NCI-H1092 treated with DMSO at 0.1 percent for 48 hours (cell line): ENCODE measurements around the gene CNTNAP2.
A peak's percentile ranks its signal among the peaks of the same experiment; 100 is the strongest.

Experiments used
- DNase-seq: peaks from one replicate; lab custom pipeline; 2025; lab: John Stamatoyannopoulos, UW

CNTNAP2 gene

DNA sequence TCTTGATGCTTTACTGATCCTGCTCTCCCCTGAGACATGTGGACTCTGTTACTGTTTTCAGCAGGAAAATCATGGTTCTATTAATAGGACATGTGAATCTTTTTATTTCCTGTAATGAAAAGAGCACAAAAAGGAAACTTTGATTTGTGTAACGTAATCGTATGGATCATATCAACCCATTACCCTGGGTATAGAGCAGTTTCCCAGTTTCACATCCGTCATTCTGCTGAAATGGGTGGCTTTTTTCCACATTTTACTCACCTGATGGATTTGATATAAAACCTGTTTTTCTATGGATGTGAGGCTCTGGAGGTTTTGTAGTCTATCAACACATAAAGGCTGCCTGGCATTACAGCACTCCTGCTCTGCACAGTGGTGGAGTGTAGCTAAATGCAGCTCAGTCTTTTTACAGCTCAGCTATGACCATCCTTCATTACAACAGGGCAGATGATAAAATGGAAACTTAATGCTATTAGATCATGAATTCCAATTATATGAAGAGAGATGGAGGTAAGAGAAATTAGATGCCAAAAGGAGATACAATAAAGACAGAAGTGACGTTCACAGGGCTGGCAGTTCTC is 1987.6 kb downstream of the CNTNAP2 start:
- no peak for DNase-seq

DNA sequence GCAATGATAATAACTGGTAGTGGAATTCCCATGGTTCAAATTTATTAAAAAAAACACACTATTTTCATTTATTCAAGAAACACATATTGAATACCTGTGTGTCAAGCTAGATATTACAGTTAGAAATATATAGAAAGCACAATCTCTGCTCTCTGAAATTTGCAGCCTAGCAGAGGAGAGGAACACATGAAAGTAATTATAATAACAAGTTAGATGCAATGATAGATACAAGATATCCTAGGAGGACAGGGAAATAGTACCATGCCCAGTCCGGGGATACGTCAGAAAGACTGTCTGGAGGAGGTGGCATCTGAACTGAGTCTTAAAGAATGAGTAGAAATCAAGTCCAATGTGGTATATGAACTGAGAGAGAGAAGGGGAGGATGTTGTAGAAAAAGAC is 1988.3 kb downstream of the CNTNAP2 start:
- no peak for DNase-seq

DNA sequence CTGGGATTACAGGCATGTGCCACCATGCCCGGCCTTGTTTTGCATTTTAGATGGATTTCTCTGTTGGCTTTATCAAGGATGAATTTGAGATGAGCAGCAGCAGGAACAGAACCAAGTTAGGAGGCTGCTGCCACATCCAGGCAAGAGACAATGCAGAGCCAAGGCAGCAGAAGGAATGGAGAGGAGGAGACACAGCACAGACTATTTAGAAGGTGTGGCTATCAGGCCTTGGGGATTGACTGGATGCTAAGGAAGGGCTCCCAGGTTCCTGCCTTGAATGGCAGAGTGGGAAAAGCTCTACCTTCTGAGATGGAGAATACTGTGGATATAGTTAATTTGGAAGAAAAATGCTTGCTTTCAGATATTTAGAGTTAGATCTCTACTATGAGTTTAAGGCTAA is 1989.3 kb downstream of the CNTNAP2 start:
- DNase-seq: no peak

DNA sequence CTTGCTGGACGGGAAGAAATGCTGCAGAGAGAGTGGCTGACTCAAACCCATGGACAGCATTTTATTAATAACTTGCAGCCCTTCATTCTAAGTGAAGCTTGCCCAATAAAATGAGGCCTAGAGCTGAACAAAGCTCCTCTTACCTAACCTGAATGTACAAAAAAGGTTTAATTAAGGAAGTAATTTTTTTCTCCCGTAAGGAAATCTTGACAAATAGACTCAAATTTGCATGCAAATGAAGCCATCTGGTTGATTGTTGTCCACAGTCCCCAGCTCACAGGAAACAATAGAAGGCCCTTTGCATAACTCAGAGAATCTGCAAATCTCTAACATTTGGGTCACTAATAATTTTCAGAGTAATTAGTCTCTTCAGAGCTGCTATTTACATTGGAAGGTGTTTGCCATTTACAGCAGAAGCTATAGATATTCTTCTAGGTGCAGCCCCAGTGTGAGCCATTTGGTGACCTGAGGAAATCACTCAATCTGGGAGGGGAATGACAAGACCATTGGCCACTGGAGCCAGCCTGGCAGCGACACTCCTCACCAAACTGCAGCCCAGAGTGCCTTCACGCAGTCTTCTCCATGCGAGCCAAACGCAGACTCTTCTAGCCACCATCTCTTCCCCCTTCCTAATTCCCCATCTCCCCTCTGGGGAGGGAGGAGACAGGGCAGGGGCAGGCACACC is 1991.0 kb downstream of the CNTNAP2 start:
- DNase-seq: no peak

DNA sequence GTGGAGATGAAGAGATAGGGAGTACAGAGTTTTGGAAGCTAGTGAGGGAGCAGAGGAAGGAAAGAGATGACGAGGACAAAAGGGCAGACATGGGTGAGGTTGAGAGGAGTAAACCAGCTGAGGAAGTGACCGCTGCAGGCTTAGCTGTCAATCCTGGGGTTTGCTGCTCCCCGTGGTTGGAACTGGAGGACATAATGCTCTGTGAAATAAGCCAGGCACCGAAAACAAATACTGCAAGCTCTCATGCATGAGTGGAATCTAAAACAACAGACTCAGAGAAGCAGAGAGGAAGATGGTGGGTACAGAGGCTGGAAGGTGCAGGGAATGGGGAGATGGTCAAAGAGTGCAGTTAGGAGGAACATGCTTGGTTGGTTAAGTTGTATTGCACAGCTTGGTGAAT is 1991.8 kb downstream of the CNTNAP2 start:
- no peak for DNase-seq

DNA sequence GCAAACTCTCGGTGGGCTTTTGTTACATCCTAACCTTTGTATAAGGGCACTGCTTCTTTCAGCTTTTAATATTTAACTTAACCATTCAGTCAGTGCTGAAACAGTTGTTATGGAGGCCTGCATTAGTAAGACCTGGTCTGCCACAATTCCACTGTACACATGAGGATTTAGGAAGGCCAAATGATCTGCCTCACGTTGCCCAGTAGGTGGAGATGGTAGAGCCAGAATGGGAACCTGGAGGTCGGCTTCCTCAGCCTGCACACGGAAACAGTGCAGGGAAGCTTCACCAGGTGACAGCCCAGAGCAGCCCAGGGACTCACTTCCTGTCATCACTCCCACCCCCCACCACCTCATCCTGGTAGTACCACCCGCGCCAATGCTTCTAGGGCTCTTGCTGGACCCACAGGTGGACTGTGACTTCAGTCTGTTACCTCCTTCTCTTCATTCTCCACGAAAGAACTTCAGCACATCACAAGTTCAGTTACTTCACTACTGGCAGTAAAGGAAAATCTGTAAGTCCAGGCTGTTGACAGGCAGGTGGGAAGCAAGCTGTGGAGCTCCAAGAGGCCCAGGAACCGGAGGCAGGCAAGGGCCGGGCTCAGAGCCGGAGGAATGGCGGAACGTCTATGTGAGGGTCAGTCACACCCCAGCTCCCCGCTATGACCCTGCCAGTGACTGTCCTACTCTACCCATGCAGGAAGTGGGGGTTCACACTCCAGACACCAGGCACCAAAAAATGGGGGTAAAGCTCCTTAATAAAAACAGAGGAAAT is 1993.7 kb downstream of the CNTNAP2 start:
- DNase-seq: peak; percentile 31

DNA sequence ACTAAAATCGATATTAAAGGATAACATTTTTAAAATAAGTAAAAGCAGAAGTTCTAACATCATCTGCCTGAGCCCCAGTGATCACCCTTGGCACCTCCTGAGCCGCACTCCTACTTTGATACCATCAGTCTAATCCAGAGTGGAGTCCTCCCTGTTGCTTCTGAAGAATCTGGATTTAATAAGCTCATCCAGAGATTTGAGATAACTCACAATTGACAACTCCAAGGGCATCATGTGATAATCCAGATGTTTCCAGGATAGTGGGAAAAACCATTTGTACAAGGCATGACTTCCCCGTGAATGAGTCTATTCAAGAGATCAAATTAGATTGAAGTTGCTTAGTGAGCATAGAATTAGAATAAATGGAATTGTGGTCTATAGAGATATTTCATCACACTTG is 1998.2 kb downstream of the CNTNAP2 start:
- no peak for DNase-seq

DNA sequence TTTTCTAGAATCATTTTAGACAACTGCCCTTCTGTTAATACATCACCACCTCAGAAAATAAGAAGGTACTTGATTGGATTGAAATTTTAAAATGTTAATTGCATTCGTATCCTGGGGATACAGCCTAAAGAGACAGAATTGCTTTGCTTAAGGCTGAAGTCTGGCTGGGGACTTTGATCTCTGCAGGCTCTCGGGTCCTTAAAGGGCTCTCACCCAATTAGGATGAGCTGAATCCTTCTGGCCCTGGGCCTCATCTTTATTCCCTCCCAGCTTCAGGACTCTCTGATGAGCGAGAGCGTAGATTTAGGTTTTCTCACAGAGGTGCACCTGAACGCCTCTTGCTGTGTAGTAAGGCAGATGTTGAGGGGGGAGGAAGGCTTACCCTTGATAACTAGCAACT is 1998.7 kb downstream of the CNTNAP2 start:
- no peak for DNase-seq

DNA sequence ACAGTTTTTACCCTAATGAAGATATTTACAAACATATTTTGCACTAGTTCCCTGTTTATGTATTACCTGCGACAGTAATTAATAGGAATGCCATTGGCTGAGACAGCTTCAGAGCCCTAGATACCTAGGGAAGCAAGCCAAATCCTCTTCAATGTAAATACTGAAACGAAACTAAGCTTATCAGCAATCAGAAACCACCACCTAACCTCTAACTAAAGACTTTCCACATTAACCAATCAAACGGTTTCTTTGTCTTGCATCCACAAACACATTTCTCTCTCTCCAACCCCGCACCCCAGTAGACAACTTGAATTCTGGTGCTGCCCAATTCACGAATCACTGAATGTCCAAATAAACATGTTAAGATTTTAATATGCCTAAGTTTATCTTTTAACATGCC is 1999.6 kb downstream of the CNTNAP2 start:
- peak; percentile 47 for DNase-seq

DNA sequence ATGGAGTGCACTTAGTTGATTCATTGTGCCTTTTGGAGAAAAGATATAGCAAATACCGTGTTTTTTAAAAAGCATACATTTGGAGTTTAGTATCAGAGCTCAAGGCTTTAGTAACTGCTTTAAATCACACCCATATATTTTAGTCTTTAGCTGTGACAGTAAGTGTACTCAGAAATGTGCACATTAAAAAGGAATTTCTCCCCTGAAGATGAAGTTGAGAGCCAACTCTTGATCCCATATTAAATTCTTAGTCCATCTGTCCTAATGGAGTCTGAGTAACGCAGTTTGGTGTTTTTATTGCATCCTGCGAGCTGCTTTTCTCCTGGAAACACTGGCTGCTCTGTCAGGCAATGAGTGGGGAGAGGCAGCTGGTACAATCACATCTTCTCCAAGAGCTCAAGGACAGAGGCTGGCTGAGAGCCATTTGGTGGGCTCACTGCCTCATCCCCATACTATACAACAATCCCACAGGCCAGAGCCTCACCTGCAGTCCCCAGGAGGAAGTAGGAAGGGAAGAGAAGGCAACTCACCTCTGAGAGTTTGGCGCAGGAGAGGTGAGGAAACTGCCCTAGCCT is 2000.3 kb downstream of the CNTNAP2 start:
- DNase-seq: peak; percentile 81

DNA sequence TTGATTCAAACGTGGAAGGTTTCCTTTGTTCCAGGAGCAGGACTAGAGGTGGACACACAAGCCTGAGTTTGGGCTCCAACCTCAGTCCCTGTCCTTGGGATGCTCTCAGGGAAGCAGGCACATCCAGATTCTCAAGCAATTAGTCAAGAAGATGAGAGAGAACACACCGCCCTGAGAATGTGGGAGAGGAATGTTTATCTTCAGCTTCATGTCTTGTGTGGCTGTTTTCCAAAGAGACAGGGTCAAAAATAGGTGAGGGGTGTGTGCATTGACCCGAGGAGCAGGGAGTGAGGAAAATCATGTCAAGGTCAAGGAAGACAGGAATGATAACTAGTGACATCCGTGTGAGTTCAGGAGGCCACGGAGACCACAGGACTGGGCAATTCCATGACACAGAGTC is 2001.8 kb downstream of the CNTNAP2 start:
- no peak for DNase-seq

DNA sequence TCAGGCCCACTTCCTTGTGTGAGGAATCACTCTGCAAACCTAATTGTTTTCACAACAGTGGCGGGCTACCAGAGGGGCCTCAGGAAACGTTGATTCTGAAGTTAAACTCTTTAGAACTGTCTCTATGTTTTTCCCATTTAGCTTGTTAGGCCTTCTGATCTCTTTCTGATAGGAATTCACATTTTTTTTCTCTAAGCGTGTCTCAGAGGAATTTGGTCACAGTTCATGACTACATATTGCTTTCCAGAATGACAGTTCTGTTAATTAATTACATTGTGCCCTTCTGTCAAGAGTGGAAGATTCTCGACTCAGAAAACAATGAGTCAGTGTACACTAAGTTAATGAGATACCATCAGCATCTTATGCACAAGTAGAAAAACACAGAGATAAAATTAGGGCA is 2004.8 kb downstream of the CNTNAP2 start:
- no peak for DNase-seq

DNA sequence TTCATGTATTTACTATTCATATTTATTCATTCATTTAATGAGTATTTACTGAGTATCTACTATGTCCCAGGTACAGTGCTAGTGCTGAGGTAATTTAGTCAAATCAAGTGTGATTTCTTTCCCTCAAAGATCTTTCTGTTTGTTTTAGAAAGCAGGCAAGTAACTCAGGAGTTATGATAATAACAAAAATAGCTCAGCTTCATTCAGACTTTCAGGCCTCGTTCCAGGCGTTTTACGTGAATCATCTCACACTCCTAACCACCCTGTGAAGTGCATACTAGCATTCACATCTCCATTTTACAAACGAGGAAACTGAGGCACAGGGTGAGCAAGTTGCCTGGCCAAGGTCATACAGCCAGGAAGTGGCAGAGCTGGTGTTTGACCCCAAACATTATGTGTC is 2005.2 kb downstream of the CNTNAP2 start:
- DNase-seq: no peak

DNA sequence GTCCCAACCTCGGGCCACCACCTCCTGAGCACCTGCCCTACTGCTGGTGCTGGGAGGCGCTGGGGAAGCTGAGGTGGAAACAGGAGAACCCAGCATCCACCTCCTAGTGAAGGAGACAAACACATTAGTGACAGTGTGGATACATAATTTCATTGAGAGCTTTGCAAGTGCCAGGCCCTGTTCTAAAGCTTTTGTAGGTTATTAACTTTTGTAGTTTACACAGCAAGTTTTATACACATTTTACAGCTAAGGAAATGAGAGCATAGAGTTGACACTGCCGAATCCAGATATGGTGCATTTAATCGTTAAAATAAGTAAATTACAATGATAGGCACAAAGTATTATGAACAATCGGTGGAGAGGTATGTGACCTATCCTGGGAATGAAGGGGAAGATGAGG is 2007.9 kb downstream of the CNTNAP2 start:
- DNase-seq: no peak

DNA sequence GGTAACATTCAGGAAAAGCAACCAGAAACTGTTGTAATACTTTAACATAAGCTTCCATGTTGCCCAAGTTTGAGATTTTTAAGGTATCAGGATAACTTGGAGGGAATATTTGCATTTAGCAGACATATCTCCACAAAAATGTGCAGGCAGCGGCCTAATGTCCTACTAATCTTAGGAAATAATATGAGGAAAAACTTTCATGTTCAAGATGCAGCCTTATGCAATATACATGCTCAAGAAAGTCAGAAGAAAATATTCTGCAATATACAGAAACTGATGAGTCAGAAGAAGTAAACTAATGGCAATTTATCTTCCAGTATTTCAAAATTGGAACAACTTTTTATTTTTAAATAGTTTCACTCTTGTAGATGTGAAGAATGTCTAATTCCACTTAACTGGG is 2010.8 kb downstream of the CNTNAP2 start:
- DNase-seq: no peak

DNA sequence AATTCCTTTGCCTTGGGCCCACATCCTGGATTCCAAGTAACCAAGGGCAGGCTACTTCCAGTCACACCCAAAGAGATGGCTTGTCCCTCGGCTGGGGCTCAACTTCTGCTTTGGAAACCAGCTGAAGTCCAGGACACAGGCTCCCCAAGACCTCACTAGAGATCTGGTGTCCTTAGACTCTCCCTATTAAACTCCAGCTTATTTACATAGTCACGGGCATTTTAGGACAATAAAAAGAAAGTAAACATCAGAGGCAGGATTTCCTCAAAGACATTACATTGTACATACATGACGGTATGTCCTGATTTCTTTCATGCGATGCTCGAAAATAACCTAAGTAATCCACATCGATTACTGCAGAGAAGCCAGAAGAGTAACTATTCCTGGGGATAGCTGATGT is 2012.4 kb downstream of the CNTNAP2 start:
- DNase-seq: no peak

DNA sequence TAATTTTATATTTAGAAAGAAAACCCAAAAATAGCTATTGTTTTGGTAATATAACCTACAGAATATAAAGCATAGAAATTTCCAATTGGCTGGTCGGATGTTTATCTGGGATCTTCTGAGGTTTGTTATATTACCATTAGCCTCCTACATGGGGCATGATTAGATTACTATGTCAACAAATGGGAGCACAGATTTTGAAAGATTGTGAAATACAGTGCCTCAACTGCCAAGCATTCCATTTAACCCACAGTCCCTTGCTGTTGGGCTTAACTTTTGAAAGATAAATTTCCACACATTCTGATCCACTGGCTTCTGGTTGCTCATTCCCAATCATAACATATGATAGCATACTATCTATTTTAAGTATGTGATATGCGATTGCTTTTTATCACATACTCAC is 2018.5 kb downstream of the CNTNAP2 start:
- no peak for DNase-seq

DNA sequence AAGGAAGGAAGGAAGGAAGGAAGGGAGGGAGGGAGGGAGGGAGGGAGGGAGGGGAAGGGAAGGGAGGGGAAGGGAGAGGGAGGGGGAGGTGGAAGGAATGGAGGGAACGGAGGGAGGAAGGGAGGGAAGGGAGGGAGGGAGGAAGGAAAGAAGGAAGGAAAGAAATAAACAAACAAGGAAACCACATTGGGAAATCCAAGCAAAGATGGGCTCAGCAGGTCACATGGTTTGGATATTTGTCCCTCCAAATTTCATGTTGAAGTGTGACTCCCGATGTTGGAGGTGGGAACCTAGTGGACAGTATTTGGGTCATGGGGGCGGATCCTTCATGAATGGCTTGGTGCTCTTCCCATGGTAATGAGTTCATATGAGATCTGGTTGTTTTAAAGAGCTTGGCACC is 2019.4 kb downstream of the CNTNAP2 start:
- DNase-seq: no peak

DNA sequence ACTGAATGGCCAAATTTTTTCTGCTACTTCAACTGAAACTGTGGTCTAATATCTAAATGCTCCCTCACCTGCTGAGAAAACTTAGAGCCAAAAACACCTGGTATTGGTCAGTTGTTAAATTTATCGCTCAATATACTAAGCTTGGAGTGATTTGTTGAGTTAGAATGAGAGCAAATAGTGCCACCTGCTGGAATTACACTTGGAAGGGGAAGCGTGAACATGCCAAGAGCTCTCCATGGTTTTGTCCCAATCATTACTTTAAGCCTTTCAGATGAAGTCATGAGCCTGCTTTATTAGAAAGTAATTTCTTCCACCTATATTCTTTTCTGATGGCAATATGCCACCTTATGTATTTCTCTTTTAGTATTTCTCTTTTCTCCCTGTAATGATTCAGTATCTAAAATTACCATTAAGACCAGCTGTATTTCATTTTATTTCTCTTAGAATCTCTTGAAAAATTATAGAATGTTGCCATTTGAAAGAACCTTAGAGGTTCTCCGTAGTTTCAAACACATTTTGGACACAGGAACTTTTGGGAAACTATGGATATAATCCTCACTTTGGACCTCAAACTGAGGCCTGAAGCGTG is 2026.2 kb downstream of the CNTNAP2 start:
- DNase-seq: peak; percentile 78

DNA sequence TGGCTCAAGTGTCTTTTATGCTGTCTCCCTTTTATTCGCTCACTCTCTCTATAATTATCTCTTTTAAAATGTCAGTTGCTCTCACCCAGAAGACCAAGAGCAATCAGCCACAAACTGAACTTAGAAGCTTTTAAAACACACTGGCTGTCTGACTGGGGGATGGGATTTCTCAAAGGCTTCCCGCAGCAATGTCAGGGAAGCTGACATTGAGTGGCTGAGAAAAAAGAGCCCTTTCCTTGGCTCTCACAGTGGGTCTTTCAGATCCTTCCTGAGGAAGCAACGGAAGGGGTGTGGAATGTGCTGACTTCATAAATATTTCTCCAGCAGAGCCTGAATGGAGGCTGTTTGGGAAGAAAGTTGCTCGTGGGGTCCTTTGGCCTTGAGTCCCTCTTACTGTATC is 2028.2 kb downstream of the CNTNAP2 start:
- no peak for DNase-seq

DNA sequence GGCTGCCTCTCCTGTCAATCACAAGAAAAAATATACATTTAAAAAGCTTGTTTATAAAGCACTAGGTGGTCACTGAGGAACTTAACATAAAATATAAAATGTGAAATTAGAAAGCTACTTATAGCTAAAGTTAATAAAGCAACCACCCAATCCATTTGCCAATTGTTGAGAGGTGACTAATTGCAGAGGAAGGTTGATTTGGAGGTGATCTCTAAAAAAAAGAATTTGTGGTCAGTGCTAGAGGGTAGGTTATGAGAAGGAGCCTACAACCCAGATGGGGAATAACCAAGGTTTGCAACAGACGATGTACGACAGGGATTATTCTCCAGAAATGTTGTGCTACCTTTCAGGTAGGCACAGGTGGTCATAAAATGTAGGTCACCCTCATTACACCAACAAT is 2029.7 kb downstream of the CNTNAP2 start:
- no peak for DNase-seq

DNA sequence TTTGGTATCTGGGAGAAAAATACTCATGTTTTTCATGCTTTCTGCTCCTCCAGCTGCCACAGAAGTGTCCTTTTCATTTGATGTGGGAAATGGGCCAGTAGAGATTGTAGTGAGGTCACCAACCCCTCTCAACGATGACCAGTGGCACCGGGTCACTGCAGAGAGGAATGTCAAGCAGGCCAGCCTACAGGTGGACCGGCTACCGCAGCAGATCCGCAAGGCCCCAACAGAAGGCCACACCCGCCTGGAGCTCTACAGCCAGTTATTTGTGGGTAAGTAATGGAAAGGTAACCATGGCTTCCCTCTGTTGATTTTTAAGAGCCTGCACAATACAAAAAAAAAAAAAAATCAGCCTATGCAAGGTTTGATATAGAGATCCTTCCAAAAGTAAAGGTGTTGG is 2030.8 kb downstream of the CNTNAP2 start:
- no peak for DNase-seq

DNA sequence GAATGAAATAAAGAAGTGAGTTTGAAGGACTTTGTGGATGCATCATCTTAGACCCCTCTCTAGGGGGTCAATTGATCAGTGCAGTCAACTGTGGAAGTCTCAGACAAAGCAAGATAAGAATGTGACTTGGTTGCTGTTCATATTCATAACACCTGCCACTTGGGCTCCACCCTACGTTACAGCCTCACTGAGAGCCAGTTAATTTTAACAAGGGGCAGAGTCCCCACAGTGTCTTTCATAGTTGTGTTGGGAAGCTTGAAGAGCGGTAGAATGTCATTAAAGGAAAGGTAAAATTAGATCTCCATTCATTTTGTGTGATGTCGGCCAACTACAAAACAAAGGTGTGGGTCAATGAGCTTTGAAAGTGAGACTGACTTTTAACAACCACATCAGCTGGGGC is 2031.9 kb downstream of the CNTNAP2 start:
- no peak for DNase-seq
